ENCODE data around the gene PNPT1. TPM values are rescaled to one million over a fixed set of nuclear protein-coding genes. Genes with fewer than 3 reads are reported as not detected.

PNPT1 gene
- total and polyA plus RNA-seq, 12 donors: 7.0 to 35.7 (median 19.7) TPM

GRCh38 chr2:55611997-55612396, 81.6 kb downstream of the PNPT1 start:
- 84 to 92% (median 91%) methylated on average over 1 of the region's 1 CpG for WGBS, 4 donors
- no peaks in the 10 kb centered on the region for H3K27me3 ChIP-seq

GRCh38 chr2:55610954-55611743, 82.5 kb downstream of the PNPT1 start:
- H3K4me1 ChIP-seq (replicated peaks in 1 of 2): peaks cover under 1 to 32% of the 10 kb centered on the region in 2 donors
- H3K27me3 ChIP-seq: no peaks in the 10 kb centered on the region
- 95 to 97% (median 95%) methylated on average over 2 to 3 of the region's 3 CpGs for WGBS, 4 donors
- no peak for DNase-seq
- peaks cover 0 to 34% of the 10 kb centered on the region in 2 donors for H3K36me3 ChIP-seq (replicated peaks in 1 of 2)
- H3K27ac ChIP-seq: no peak overlapping the region
- TF ChIP-seq CTCF (IDR thresholded peaks at IDR 0.05) (no peak), POLR2A (IDR thresholded peaks at IDR 0.05) (no peak)
- H3K9me3 ChIP-seq (replicated peaks in 1 of 3): no peaks in the 10 kb centered on the region
- H3K4me3 ChIP-seq: no peak overlapping the region
- intact Hi-C loops (cut with DNase I): no loop called here

More at GRCh38 chr2:55611997-55612396, 81.6 kb downstream of the PNPT1 start:
- Histone ChIP-seq H3K27ac (no peak overlapping the region), H3K4me1 (replicated peaks in 1 of 2) (peaks cover 5 to 32% of the 10 kb centered on the region in 2 donors), H3K4me3 (no peak overlapping the region), H3K36me3 (replicated peaks in 1 of 2) (peaks cover 0 to 34% of the 10 kb centered on the region in 2 donors), H3K9me3 (replicated peaks in 1 of 3) (no peaks in the 10 kb centered on the region)
- intact Hi-C loops (cut with DNase I): no loop called here
- TF ChIP-seq CTCF (IDR thresholded peaks at IDR 0.05) (no peak), POLR2A (IDR thresholded peaks at IDR 0.05) (no peak)
- no peak for DNase-seq

- Histone ChIP-seq H3K4me1 (replicated peaks in 1 of 2) (peaks cover under 1 to 26% of the 10 kb centered on the region in 2 donors), H3K36me3 (replicated peaks in 1 of 2) (peaks cover 0 to 34% of the 10 kb centered on the region in 2 donors), H3K9me3 (replicated peaks in 1 of 3) (no peaks in the 10 kb centered on the region), H3K27ac (no peak overlapping the region), H3K27me3 (no peaks in the 10 kb centered on the region), H3K4me3 (no peak overlapping the region)
- no peak for DNase-seq
- no peak for TF ChIP-seq CTCF (IDR thresholded peaks at IDR 0.05)
- TF ChIP-seq POLR2A (IDR thresholded peaks at IDR 0.05): no peak
- intact Hi-C loops (cut with DNase I): no loop called here
- WGBS, 4 donors: 58 to 77% (median 67%) methylated on average over 1 of the region's 1 CpG
These were observed 83.6 kb downstream of the PNPT1 start for GRCh38 chr2:55609938-55610578.

- H3K27ac ChIP-seq: no peak overlapping the region
- H3K27me3 ChIP-seq: no peaks in the 10 kb centered on the region
- 76 to 83% (median 79%) methylated on average over 7 to 8 of the region's 8 CpGs for WGBS, 4 donors
- peaks cover 7 to 21% of the 10 kb centered on the region in 2 donors for H3K4me1 ChIP-seq (replicated peaks in 1 of 2)
- no peak overlapping the region for H3K4me3 ChIP-seq
- intact Hi-C loops (cut with DNase I): no loop called here
- peaks cover 0 to 32% of the 10 kb centered on the region in 2 donors for H3K36me3 ChIP-seq (replicated peaks in 1 of 2)
- no peaks in the 10 kb centered on the region for H3K9me3 ChIP-seq (replicated peaks in 1 of 3)
- DNase-seq: no peak
- TF ChIP-seq CTCF (IDR thresholded peaks at IDR 0.05): no peak
- TF ChIP-seq POLR2A (IDR thresholded peaks at IDR 0.05): no peak
These were observed 84.3 kb downstream of the PNPT1 start for GRCh38 chr2:55609193-55609794.

Measured in adrenal gland (tissue), 12 donors.